ENCODE measurements around the gene PTCD2.

DNA sequence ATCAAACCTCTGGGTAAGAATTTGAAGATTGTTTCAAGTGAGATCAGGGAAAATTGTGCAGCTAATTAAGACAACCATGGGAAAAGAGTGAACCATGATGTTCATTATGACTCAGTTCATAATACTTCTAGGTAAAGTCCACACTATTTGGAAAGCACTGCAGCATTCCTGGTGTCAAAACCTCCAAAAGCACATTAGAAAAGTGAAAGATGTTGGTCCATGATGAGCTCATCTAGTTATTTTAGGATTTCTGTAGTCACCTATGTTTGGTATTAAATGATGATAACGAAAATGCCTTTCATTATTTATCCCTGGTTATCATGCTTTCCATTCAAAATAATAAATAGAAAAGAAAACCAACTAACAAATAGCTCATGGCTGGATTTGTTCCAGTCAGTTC is 49.1 kb downstream of the PTCD2 start:
- TF ChIP-seq, protein P1, sequence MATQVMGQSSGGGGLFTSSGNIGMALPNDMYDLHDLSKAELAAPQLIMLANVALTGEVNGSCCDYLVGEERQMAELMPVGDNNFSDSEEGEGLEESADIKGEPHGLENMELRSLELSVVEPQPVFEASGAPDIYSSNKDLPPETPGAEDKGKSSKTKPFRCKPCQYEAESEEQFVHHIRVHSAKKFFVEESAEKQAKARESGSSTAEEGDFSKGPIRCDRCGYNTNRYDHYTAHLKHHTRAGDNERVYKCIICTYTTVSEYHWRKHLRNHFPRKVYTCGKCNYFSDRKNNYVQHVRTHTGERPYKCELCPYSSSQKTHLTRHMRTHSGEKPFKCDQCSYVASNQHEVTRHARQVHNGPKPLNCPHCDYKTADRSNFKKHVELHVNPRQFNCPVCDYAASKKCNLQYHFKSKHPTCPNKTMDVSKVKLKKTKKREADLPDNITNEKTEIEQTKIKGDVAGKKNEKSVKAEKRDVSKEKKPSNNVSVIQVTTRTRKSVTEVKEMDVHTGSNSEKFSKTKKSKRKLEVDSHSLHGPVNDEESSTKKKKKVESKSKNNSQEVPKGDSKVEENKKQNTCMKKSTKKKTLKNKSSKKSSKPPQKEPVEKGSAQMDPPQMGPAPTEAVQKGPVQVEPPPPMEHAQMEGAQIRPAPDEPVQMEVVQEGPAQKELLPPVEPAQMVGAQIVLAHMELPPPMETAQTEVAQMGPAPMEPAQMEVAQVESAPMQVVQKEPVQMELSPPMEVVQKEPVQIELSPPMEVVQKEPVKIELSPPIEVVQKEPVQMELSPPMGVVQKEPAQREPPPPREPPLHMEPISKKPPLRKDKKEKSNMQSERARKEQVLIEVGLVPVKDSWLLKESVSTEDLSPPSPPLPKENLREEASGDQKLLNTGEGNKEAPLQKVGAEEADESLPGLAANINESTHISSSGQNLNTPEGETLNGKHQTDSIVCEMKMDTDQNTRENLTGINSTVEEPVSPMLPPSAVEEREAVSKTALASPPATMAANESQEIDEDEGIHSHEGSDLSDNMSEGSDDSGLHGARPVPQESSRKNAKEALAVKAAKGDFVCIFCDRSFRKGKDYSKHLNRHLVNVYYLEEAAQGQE (IDR thresholded peaks at IDR 0.05; ENCODE audit: insufficient read depth in 1 of 2, low read depth in 2 of 2, low read length in 2 of 2) = no peak
- no peak for TF ChIP-seq SIN3A (IDR thresholded peaks at IDR 0.05; ENCODE audit: borderline replicate concordance, insufficient read depth, low read length)
- no peak for TF ChIP-seq TAF1 (IDR thresholded peaks at IDR 0.05; ENCODE audit: borderline replicate concordance, insufficient read depth, low read length)
